GM10266 (cell line): ENCODE data around the gene DUSP16.
"Not testable (repeated sequence)": the region's sequence is repeated elsewhere in the genome, so short reads cannot be mapped to it uniquely, and the experiment has no call there.

Experiments used
- DNase-seq: peaks from one replicate; pipeline ENCODE4 v3.0.0; 2012; ENCODE audit errors: extremely low spot score
- TF ChIP-seq, protein P1 (sequence below): IDR thresholded peaks from 2 replicates; pipeline ENCODE4 v1.5.1; 2012; ENCODE audit warnings: mild to moderate bottlenecking, low read depth; ENCODE audit not compliant: control insufficient read depth, insufficient read depth; ENCODE audit errors: missing control alignments

DUSP16 gene

DNA sequence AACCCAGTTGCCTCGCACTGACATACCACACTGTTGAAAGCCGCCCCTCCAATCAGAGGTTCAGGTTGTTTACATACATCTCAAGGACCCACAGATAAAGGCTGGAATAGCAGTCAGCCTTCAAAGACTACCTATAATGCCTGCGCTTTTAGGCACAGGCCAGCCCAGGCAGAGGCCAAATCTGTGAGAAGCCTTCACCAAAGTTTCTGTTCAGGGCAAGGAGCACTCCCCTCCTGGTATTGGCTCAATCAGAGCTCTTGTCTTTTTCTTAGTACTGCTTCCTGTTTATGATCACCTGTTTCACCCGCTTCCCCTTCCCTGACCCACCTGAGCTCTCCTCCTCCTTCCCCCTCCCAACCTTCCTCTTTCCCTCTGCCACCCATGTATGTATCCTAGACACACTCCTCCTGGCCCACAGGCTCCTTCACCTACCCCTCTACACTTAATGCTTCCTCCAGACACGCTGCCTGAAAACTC is 34.8 kb downstream of the DUSP16 start:
- DNase-seq = no peak
- TF ChIP-seq, protein P1, sequence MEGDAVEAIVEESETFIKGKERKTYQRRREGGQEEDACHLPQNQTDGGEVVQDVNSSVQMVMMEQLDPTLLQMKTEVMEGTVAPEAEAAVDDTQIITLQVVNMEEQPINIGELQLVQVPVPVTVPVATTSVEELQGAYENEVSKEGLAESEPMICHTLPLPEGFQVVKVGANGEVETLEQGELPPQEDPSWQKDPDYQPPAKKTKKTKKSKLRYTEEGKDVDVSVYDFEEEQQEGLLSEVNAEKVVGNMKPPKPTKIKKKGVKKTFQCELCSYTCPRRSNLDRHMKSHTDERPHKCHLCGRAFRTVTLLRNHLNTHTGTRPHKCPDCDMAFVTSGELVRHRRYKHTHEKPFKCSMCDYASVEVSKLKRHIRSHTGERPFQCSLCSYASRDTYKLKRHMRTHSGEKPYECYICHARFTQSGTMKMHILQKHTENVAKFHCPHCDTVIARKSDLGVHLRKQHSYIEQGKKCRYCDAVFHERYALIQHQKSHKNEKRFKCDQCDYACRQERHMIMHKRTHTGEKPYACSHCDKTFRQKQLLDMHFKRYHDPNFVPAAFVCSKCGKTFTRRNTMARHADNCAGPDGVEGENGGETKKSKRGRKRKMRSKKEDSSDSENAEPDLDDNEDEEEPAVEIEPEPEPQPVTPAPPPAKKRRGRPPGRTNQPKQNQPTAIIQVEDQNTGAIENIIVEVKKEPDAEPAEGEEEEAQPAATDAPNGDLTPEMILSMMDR = no peak

DNA sequence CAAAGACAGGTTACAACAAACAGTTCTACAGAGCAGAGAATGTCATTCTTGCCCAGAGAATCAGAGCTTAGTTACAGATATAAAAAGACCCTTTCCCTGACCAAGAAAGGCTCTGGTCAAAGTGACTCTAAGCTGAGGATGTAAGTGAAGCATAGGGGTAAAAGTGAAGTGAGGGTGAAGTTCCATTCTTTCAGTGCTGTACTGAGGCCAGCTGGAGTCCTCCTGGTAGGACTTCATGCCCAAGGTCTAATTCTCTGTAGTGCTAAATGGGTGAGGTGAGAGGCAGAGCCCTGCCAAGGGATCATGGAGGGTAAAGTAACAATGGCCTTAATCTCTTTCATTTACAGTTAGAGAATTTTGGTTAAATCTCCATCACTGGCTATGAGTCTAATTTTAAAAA is 38.5 kb downstream of the DUSP16 start:
- TF ChIP-seq, protein P1 = no peak
- no peak for DNase-seq

DNA sequence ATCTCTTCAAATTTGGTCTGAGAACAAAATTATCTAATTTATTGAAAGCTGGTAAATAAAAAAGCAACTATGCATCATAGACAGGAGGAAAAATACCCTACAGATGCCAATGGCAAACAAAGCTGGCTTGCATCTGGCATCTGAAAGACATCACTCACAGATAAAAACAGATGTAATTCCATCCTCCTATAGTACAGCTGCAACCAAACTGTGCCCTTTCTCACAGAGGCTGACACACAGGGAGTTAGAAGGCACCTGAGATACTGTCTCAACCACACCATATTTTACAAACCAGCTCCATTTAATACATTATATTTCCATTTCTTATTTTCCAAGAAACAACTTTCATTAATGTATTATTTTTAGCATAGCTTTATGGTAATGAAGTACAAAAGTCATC is 39.4 kb downstream of the DUSP16 start:
- TF ChIP-seq, protein P1 = no peak
- no peak for DNase-seq

DNA sequence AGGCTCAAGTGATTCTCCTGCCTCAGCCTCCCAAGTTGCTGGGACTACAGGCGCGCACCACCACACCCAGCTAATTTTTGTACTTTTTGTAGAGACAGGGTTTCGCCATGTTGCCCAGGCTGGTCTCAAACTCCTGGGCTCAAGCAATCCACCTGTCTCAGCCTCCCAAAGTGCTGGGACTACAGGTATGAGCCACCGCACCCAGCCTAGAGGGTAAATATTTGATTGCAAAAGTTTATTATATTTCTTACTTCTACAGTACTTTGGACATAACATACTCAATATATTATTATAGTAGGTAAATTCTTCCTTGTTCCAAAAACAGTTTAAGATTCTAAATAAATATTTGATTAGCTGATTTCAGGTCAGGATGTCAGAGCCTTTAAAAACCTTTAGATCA is 40.0 kb downstream of the DUSP16 start:
- not testable (repeated sequence) for DNase-seq

DNA sequence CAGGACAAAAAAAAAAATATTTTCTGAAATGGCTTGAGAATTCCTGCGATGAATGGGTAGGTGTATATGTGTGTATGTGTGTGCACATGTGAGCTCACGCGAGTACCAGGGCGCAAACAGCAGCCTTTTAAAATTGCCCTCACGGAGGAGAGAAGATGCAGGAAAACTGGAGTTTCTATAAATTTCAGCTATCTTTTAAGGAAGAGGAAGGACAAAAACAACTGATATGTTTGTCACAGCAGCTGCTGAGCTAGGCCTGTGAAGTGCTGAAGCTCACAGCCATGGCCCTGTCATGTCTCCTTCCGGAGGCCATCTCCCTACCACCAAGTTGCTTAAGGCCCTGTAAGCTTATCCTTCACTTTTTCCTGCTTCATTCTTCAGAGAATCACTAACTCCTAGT is 40.8 kb downstream of the DUSP16 start:
- no peak for DNase-seq

DNA sequence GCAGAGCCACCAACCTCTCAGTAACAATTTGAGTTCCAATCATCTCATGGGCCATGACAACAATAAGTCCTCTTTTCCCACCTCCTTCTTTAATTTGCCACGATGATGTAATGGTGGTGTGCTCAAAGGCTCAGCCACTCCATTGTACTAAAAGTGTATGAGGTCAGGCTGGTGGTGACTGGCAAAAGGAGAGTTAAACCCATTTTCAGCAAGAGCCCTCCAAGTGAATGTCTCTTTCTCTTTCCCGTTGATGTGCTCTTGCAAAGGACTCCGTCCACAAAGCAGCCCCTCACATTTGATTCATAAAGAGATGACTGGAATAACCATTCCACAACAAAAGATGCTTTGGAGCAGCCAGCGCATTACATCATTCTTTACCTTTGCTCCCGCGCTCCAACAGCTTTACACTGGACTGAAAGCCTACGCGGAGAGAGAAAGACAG is 41.6 kb downstream of the DUSP16 start:
- DNase-seq = no peak
- TF ChIP-seq, protein P1 = no peak

More for the DNA sequence above, 40.8 kb downstream of the DUSP16 start:
- TF ChIP-seq, protein P1 = no peak

DNA sequence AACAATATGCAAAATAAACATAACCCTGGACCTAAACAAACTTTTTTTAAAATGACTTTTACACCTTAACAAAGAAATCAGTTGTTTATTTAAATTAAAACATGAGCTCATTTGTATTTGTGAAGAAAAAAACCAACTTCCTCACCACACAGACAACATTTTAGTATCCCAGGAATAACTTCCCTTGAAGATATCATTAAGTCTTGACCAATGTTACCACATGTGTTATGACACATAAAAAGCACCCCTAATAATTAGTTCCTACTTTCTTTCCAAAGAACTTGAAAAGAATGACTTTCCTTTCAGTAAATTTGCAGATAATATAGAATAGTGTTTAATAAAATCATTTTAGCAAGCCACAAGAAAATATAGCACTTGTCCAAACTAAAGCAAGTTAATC is 42.4 kb downstream of the DUSP16 start:
- TF ChIP-seq, protein P1 = no peak
- DNase-seq = no peak

DNA sequence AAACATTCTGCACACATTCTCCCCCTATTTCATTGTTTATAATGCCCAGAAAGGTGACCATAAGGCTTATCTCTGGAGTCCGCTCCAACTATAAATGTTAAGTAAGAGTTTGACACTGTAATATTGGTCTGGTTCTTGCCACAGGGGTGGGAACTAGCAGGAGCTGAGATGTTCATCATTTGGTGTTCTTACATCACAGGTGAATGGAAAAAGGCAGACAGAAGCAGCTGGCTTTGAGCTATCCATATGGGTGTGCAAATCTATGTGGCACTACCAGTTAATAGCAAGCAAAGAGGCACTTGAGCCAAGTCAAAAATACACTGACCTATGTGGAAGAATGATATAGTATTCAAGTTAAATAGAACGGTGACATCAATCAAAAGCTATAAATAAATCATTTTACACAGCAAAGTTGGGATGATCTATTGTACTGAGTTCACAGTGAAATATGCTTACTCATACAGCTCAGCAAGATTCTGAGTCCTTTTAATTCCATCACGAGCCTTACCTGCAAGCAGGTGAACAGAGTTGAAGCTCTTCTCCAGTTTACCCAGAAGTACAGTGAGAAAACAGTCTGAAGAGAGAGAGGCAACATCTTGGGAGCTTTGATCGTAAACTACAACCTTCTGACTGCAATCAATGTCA is 43.2 kb downstream of the DUSP16 start:
- TF ChIP-seq, protein P1 = no peak
- DNase-seq = no peak
